ENCODE results near the gene NARF.

Gene NARF

DNA sequence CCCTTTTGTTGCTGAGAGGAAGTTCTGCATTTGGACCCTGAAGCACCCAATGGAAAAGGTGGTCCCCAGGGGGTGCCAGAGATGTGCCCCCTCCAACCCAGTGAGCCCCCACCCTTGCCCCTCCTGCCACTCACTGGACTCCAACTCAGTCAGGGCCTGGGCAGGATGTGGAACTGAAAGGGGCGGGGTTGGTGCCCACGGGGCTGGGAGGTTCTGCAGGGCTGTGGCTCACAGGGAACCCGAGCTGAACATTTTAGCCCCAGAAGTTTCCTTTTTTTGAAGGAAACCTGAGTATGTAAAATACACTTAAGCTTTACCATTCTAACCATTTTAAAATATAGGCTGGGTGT, 24.4 kb upstream of the NARF start:
- DNase-seq: no peak

GRCh38 chr17:82435103-82435502, 23.4 kb upstream of the NARF start:
- DNase-seq: no peak

DNA sequence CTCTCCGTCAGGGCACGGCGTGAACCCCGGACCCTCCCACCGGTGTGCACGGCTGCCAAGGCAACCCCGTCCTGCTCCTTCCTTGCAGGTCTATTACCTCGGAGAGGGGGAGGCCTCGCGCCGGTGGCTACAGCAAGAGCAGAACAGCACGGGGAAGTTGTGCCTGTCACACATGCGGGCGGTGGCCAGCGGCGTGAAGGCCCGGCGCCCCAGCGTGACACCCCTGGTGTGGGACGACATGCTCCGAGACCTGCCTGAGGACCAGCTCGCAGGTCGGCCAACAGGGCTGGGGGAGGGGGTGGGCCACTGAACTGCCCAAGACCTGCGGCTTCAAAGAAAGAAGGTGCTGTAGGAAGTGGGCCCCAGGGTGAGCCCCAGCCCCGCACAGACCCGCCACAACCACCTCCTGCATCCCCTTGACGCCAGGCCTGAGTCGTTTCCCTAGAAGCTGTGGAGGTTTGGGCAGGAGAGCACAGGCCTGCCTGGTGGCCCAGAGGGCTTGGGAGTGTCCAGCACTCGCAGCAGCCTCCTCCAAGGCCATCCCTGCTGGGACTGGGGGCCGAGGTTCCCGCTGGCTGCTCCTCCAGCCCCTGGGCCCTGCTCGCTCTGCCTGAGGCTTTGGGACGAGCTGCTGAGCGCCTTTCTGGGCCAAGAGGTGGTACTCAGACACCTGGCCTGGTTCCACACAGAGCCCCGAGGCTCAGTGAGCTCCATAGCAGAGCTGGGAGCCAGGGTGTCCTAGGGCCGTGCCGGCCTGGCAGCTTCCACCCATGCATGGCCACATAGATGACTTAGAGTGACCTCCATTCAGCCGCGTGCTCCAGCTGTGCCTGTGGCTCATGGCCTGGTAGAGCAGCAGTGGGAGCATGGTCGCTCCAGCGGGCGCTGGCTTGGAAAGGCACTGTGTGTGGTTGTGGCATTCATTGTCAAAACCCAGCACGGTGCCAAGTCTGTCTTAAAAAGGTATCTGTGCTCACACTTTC, 22.6 kb upstream of the NARF start:
- no peak for DNase-seq

DNA sequence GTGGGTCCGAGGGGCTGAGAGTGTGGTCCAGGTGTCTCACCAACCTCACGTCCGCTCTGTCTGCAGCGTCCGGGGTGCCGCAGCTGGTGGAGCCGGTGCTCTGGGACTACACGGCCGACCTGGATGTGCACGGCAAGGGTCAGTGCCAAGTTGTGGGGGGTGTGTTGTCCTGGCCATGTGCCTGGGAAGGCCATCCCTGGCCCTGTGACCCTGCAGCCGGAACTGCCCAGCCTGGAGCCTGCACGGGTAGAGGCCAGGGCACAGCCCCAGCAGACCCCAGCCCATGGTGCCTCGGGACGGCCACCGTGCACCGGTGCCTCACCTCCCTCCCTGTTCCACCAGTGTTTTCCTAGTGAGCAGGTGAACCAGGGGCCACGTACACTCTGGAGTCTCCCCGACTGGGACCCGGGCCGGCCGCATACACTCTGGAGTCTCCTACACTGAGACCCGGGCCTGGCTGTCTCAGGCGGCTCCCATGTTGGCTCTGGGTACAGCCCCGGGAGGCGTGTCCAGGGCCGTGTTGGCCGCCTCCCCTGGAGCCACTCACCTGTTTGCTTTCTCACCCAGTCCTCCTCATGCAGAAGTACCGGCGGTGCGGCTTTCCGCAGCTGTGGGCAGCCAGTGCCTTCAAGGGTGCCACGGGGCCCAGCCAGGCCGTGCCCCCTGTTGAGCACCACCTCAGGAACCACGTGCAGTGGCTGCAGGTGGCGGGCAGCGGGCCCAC, 21.8 kb upstream of the NARF start:
- DNase-seq: no peak

GRCh38 chr17:82437325-82437668, 21.2 kb upstream of the NARF start:
- no peak for DNase-seq

DNA sequence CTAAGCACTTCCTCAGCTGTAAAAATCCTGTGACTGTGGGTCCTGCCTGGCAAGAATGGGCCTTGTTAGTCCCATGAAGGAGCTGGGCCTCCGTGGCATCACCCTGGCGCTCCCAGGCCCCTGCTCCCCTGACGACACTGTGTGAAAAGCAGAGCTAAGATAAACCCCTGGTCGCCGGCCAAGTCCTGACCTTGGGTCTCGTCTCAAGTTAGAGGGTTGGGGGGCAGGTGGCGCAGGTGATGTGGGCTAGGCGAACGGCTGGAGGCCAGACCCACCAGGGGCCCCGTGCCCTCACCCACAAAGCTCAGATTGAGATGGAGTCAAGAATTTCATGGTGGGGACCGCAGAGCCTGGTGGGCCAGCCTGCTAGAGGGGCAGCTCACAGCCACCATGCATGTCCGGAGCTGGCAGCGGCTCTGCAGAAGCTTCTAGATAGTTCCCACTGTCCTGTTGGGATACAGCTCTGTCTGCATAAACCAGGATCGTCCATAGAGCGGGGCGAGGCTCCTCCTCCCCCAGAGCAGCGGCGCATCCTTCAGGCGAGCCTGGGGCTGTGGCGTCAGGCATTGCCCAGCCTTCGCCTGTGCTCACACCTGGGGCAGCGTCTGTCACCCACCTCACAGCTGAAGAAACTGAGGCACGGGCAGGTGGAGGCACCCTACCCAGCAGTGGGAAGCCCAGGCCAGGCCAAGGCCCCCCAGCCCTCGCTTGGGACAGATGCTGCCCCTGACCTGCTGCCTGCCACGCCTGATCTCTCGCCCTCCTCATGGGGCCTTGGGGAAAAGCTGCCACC, 19.9 kb upstream of the NARF start:
- DNase-seq: no peak

DNA sequence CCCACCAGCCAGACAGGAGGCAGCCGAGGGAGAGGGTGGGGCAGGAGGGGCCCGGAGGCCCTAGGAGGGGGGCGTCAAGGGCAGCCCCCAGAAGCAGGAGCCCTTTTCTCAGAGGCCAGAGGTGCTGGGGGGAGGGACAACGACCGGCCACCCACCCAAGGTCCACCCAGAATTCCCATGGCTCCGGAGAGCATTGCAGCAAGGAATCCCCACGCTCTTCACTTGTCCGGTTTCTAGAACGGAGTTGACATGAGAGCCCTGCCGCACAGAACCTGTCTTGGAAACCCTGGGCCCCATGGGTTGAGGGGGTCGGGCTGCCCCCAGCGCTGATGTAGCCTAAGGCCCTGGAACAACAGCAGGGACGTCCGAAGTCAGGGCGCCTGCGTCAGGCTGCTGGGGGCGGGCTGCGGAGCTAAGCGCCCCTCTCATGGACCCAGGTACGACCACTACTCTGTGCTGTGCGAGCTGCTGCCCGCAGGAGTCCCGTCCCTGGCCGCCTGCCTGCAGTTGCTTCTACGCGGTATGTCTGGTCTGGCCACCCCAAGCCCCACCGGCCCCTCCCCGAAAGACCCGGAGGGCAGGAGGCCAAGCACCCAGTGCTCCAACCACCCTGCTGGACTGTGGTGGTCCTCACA, 19.2 kb upstream of the NARF start:
- no peak for DNase-seq

GRCh38 chr17:82439829-82440365, 18.6 kb upstream of the NARF start:
- no peak for DNase-seq

GRCh38 chr17:82440469-82440981, 18.0 kb upstream of the NARF start:
- DNase-seq: no peak

DNA sequence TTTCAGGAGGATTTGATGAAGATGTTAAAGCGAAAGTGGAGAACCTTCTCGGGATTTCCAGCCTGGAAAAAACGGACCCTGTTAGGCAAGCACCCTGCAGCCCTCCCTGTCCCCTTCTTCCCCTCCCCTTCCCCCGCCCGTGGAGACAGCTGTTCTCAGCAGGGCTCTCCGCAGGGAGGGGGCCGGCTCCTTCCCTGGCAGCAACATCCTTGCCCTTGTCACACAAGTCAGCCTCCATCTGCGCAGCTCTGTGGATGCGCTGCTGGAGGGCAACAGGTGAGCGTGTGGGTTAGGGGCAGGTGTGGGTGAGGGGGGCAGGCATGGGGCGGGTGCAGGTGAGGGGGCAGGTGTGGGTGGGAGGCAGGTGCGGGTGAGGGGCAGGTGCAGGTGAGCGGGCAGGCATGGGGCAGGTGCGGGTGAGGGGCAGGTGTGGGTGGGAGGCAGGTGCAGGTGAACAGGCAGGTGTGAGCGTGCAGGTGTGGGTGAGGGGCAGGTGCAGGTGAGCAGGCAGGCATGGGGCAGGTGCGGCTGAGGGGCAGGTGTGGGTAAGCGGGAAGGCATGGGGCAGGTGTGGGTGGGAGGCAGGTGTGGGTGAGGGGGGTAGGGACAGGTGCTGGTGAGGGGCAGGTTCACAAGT, 17.4 kb upstream of the NARF start:
- DNase-seq: peak; percentile 71

DNA sequence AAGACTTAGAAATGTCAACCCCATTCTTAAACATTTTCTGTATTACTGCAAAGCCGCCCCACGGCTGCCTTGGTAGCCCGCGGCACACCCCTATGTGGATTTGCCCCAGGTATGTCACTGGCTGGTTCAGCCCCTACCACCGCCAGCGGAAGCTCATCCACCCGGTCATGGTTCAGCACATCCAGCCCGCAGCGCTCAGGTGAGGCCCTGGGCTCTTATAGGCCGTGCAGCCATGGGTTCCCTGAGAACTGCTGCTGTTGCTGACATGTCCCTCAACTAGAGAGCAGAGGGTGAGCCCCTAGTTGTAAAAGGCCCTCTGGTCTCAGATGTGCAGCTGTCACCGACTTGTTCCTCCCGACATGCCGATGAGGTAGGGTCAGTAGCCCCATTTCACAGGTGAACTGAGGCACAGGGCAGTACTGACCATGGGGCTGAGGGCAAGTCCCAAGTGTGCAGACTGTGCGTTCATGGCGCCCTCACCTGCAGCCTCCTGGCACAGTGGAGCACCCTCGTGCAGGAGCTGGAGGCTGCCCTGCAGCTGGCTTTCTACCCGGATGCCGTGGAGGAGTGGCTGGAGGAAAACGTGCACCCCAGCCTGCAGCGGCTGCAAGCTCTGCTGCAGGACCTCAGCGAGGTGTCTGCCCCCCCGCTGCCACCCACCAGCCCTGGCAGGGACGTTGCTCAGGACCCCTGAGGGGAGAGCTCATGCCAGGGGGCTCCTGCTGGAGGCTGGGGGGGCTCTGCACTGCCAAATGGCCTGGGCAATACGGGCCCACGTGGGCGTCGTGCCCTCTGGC, 16.7 kb upstream of the NARF start:
- DNase-seq: no peak

- DNase-seq: no peak
These were observed 15.7 kb upstream of the NARF start for GRCh38 chr17:82442643-82443464.

DNA sequence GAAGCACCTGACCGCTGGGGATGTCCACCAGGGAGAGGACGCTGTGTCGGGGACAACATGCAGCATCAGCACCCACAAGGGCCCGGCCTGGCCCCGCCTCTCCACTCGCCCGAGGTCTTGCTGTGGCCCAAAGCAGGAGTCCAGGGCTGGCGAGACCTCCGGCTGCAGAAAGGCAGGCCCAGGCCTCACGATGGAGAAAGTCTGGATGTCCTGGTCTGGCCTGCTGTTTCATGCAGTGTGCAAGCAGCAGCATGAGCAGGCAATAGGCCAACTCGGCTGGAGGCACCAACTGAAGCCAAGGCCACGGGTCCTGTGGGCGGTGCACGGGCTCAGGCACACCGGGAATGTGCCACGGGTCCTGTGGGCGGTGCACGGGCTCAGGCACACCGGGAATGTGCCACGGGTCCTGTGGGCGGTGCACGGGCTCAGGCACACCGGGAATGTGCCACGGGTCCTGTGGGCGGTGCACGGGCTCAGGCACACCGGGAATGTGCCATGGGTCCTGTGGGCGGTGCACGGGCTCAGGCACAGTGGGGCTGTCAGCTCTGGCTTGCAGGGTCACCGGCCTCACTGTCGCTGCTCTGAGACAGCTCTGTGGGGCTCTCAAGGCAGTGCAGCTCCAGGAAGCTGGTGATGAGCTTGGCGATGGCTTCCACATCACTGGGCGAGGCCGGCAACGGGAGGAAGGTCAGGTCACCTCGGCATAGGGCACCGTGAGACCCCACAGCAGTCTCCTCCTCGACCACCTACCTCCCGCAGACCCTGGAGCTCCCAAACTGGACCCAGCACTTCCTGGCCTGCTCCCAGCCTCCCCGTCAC, 14.9 kb upstream of the NARF start:
- DNase-seq: no peak

GRCh38 chr17:82444284-82444893, 14.2 kb upstream of the NARF start:
- DNase-seq: no peak

- peak; percentile 66 for DNase-seq
These were observed 13.5 kb upstream of the NARF start for GRCh38 chr17:82444941-82445521.

- DNase-seq: no peak
These were observed 13.0 kb upstream of the NARF start for GRCh38 chr17:82445542-82445941.

DNA sequence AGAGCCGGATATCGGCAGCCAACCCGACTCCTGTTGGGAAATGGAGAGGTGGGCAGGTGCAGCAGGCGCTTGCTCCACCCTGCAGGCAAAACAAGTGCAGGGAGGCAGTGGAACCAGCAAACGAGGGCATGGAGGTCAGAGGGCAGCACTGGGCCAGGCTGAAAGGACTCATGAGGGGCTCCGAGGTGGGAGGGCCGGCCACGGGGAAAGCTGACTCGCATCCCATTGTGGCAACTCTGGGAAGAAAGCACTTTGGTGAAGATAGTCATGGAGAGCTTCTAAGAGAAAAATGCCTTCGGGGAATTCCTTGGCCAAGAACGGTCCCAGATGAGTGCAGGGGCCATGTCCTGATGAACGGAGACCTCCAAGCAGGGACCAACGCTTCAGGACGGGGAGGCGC, 12.4 kb upstream of the NARF start:
- no peak for DNase-seq

DNA sequence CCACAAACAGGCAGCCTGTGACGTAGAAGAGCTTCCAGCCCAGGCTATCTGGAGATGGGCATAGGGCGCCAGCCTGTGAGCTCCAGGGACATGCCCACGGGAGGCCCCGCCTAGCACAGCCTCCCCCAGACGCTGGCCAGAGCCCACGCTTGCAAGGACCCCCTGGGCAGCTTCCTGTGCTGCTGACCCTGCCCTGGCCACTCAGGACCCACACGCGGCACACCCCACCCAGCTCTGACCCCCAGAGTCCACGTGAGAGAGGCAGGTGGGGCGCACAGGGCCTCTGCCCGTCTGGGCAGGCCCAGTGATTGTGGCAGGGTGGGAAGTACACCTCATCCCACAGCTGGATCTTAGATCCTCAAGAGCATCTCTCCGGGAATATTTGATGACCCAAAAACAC, 11.9 kb upstream of the NARF start:
- DNase-seq: no peak

Measured in right hindlimb (tissue), 1 donor.